A673 (cell line): ENCODE data around the gene BCL2L12. TPM values are rescaled to one million over a fixed set of nuclear protein-coding genes. Genes with fewer than 3 reads are reported as not detected.

Experiments
- BruUV-seq: library from RNA; stranded (reverse); fragments of 400-500 nt; replicated peaks from 2 replicates; lab custom pipeline; 2021; lab: Mats Ljungman, UMichigan
- CTCF ChIA-PET: fragments of 300-600 bp; sonication (Branson Sonifier 250); formaldehyde crosslinking; loops from one replicate; lab custom pipeline; 2022; ENCODE audit warnings: antibody characterized with exemption; lab: Charles Lee
- POLR2A ChIA-PET: fragments of 300-600 bp; sonication (Branson Sonifier 250); formaldehyde crosslinking; loops from one replicate; lab custom pipeline; 2022; ENCODE audit warnings: antibody characterized with exemption; ENCODE audit not compliant: low non-redundant PET; lab: Charles Lee
- DNase-seq: peaks from one replicate; pipeline ENCODE4 v3.0.0-alpha.2; 2015; ENCODE audit warnings: low spot score
- H3K27ac ChIP-seq: fragments of 200-600 bp; sonication (generic); 2 replicates; pipeline ENCODE4 v1.5.1; 2016; ENCODE audit warnings: mixed run types, low read depth, mild to moderate bottlenecking, mixed read lengths, antibody characterized with exemption, low read length; ENCODE audit not compliant: poor library complexity, severe bottlenecking
- H3K27me3 ChIP-seq: fragments of 200-600 bp; sonication (generic); replicated peaks from 2 replicates; pipeline ENCODE4 v1.6.1; 2017; ENCODE audit warnings: mixed run types, low read depth, mild to moderate bottlenecking, mixed read lengths, antibody characterized with exemption, low read length; ENCODE audit not compliant: insufficient read depth, poor library complexity
- H3K36me3 ChIP-seq: fragments of 200-600 bp; sonication (generic); 2 replicates; pipeline ENCODE4 v1.6.1; 2016; ENCODE audit warnings: mixed run types, mild to moderate bottlenecking, mixed read lengths, antibody characterized with exemption, low read length; ENCODE audit not compliant: insufficient read depth, poor library complexity, severe bottlenecking
- H3K4me1 ChIP-seq: fragments of 200-600 bp; sonication (generic); 2 replicates; pipeline ENCODE4 v1.6.1; 2017; ENCODE audit warnings: mixed run types, mild to moderate bottlenecking, mixed read lengths, antibody characterized with exemption, low read length; ENCODE audit not compliant: insufficient read depth, poor library complexity, severe bottlenecking
- H3K4me3 ChIP-seq: fragments of 200-600 bp; sonication (generic); 2 replicates; pipeline ENCODE4 v1.5.1; 2016; ENCODE audit warnings: low read depth, mixed run types, mild to moderate bottlenecking, mixed read lengths, low read length; ENCODE audit not compliant: poor library complexity, severe bottlenecking
- H3K9me3 ChIP-seq: fragments of 200-600 bp; sonication (generic); 2 replicates; pipeline ENCODE4 v1.6.1; 2016; ENCODE audit warnings: mixed run types, low read depth, mild to moderate bottlenecking, mixed read lengths, antibody characterized with exemption, low read length; ENCODE audit not compliant: poor library complexity, severe bottlenecking
- EZH2 ChIP-seq: fragments of 200-600 bp; sonication (generic); IDR thresholded peaks from 2 replicates; pipeline ENCODE4 v1.6.1; 2017; ENCODE audit warnings: borderline replicate concordance, low read depth, mild to moderate bottlenecking, mixed read lengths, antibody characterized with exemption, low read length; ENCODE audit not compliant: poor library complexity, severe bottlenecking
- intact Hi-C: fragments of 100-400 bp; cut with micrococcal nuclease; formaldehyde crosslinking; loops from one replicate; pipeline ENCODE4 v1.10.0; 2022; ENCODE audit not compliant: unreplicated experiment
- total RNA-seq: library from RNA; stranded (reverse); gene quantifications from 2 replicates; pipeline ENCODE4 v1.2.3, GENCODE V29; 2021
- TF ChIP-seq, protein P1 (sequence below): fragments of 300-800, 200-600 bp; sonication (generic); conservative IDR thresholded peaks from 2 replicates; pipeline ENCODE4 v1.5.1; 2017; ENCODE audit warnings: low read depth, mild to moderate bottlenecking, antibody characterized with exemption, low read length, moderate library complexity, mixed read lengths

Gene BCL2L12
- total RNA-seq, 1 experiment from 2014 or later = 99.1 TPM

- no peaks in the 10 kb centered on the region for H3K4me1 ChIP-seq
- no peak overlapping the region for H3K27ac ChIP-seq
- CTCF ChIA-PET = no interaction called here
- peaks cover 80% of the 10 kb centered on the region for H3K36me3 ChIP-seq
- H3K4me3 ChIP-seq = no peak overlapping the region
- H3K27me3 ChIP-seq = no peaks in the 10 kb centered on the region
- TF ChIP-seq EZH2 = no peak
- TF ChIP-seq, protein P1, sequence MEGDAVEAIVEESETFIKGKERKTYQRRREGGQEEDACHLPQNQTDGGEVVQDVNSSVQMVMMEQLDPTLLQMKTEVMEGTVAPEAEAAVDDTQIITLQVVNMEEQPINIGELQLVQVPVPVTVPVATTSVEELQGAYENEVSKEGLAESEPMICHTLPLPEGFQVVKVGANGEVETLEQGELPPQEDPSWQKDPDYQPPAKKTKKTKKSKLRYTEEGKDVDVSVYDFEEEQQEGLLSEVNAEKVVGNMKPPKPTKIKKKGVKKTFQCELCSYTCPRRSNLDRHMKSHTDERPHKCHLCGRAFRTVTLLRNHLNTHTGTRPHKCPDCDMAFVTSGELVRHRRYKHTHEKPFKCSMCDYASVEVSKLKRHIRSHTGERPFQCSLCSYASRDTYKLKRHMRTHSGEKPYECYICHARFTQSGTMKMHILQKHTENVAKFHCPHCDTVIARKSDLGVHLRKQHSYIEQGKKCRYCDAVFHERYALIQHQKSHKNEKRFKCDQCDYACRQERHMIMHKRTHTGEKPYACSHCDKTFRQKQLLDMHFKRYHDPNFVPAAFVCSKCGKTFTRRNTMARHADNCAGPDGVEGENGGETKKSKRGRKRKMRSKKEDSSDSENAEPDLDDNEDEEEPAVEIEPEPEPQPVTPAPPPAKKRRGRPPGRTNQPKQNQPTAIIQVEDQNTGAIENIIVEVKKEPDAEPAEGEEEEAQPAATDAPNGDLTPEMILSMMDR = no peak
- POLR2A ChIA-PET = interaction anchor here (0.5 kb wide), 1 partner anchor 955 kb away, joined by 8 read pairs; no protein-coding TSS in a partner anchor
- intact Hi-C loops = no loop called here
- BruUV-seq = no TSS peak
- DNase-seq = no peak
- no peaks in the 10 kb centered on the region for H3K9me3 ChIP-seq
These were observed 12.3 kb upstream of the BCL2L12 start for GRCh38 chr19:49653466-49653806.

- no peak overlapping the region for H3K4me3 ChIP-seq
- H3K36me3 ChIP-seq = peaks cover 85% of the 10 kb centered on the region
- POLR2A ChIA-PET = no interaction called here
- H3K9me3 ChIP-seq = no peaks in the 10 kb centered on the region
- no TSS peak for BruUV-seq
- no peaks in the 10 kb centered on the region for H3K4me1 ChIP-seq
- no peak overlapping the region for H3K27ac ChIP-seq
- TF ChIP-seq, protein P1 = no peak
- TF ChIP-seq EZH2 = no peak
- CTCF ChIA-PET = no interaction called here
- H3K27me3 ChIP-seq = no peaks in the 10 kb centered on the region
- DNase-seq = no peak
- intact Hi-C loops = no loop called here
These were observed 11.2 kb upstream of the BCL2L12 start for GRCh38 chr19:49654581-49654980.

GRCh38 chr19:49655570-49656455, 9.9 kb upstream of the BCL2L12 start:
- DNase-seq = no peak
- Histone ChIP-seq H3K27ac (no peak overlapping the region), H3K27me3 (no peaks in the 10 kb centered on the region), H3K9me3 (no peaks in the 10 kb centered on the region), H3K4me1 (no peaks in the 10 kb centered on the region), H3K4me3 (no peak overlapping the region), H3K36me3 (peaks cover 86% of the 10 kb centered on the region)
- ChIA-PET POLR2A (interaction anchor here (0.6 kb wide), 1 partner anchor 9 kb away, joined by 4 read pairs; no protein-coding TSS in a partner anchor), CTCF (no interaction called here)
- TF ChIP-seq EZH2 = no peak
- TF ChIP-seq, protein P1 = no peak
- intact Hi-C loops = no loop called here
- no TSS peak for BruUV-seq
